DMS114 treated with DMSO at 0.1 percent for 48 hours (cell line): ENCODE data around the gene RXRA.

ENCODE experiments used
- DNase-seq: peaks from one replicate; lab custom pipeline; 2025; ENCODE audit not compliant: unreplicated experiment; lab: John Stamatoyannopoulos, UW

Gene RXRA

DNA sequence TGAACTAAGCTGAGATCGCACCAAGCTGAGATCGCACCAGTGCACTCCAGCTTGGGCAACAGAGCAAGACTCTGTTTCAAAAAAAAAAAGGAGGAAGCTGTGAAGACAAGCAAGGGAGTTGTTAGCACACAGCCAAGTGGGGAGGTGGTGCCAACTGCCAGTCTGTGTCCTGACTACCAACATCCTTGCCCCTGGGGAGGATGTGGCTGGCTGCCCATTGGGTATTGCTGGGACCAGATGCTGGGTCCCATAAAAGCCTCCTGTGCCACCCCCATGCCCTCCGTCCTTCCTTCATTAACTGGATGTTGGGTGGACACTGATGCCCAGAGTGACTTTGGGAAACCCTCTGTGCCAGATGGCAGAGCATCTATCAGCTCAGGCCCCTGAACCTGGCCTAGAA, 158.2 kb downstream of the RXRA start:
- DNase-seq, result no peak

DNA sequence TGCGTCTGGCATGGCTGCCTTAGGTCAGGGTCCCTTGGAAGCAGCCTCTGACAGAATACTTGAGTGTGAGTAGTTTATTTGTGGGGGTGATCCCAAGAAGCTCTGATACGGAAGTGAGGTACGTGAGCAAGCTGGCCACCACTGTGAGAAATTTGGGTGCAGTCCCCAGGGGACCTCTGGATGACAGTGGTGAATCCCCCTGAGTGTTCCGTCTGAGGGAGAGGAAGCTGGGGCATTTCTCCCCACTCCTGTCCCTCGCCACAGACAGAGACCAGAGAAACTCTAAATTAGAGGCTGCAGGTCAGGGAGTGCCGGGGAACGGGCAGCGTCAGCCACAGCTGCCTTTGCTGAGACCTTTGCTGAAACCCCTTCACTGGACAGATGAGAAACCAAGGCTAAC, 159.4 kb downstream of the RXRA start:
- DNase-seq, result no peak

DNA sequence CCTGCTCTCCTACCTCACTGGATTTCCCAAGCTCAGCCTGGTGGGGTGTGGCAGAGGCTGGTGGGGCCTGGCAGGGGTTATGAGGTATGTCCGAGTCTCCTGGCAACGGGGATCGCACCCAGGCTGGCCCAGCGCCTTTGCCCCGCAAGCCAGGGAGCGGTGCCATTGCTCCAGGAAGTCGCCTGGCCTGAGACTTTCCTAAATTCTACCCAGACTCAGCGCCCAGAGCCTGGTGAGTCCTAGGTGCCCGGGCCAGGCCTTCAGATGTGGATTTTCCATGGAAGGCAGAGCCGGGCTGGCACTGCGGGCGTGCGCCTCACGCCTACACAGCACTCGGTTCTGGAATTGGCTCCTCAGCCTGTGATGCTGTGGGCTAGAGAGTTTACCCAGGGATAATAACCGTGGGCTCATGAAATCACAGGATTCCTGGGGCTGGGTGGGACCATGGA, 159.9 kb downstream of the RXRA start:
- DNase-seq, result no peak

DNA sequence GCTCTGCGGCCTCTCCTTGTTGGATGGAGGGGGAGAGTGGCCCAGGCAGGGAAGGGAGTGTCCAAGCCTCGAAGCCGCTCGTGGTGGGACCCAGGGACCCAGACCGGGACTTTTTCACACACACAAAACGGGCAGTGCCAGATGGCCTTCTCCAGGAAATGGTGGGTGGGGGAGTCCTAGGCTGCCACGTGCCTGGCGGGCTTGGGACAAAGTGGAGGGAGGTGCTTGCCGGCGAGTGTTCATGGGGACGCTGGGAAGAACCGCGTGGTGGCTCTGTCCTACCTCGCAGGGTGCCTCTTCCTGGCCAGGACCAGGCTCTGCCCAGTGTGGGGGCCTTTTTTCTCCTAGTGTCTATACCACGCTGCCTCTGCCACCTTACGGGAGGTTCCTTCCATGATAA, 160.3 kb downstream of the RXRA start:
- no peak for DNase-seq
